Measurements from ENCODE around the gene TPK1. TPM values are rescaled to one million over a fixed set of nuclear protein-coding genes. Genes with fewer than 3 reads are reported as not detected.

TPK1 gene
- polyA plus RNA-seq (2014; cell fraction: cytosol; rRNA removed): 1.5 and 1.6 TPM in 2 replicates
- 0.46 and 0.61 TPM in 2 replicates for polyA plus RNA-seq (2014; cell fraction: nucleus; rRNA removed)

GRCh38 chr7:144835652-144836544, at the start of gene TPK1:
Gene TPK1, minus strand, starts transcription at chr7:144836053. Its CDS starts 451 bp downstream, at chr7:144835602.
- peak; percentile 88 for DNase-seq (ENCODE audit: low spot score)

- DNase-seq (ENCODE audit: low spot score): no peak
Measured at GRCh38 chr7:144885478-144885877, 49.6 kb upstream of the TPK1 start.

GRCh38 chr7:144884896-144885295, 49.0 kb upstream of the TPK1 start:
- DNase-seq (ENCODE audit: low spot score): no peak

- no peak for DNase-seq (ENCODE audit: low spot score)
Measured at GRCh38 chr7:144873316-144873845, 37.5 kb upstream of the TPK1 start.

GRCh38 chr7:144869082-144869481, 33.2 kb upstream of the TPK1 start:
- DNase-seq (ENCODE audit: low spot score): no peak

- no peak for DNase-seq (ENCODE audit: low spot score)
Measured at GRCh38 chr7:144866189-144866588, 30.3 kb upstream of the TPK1 start.

- DNase-seq (ENCODE audit: low spot score): no peak
Measured at GRCh38 chr7:144863320-144863647, 27.4 kb upstream of the TPK1 start.

- no peak for DNase-seq (ENCODE audit: low spot score)
Measured at GRCh38 chr7:144862612-144863319, 26.9 kb upstream of the TPK1 start.

- DNase-seq (ENCODE audit: low spot score): no peak
Measured at GRCh38 chr7:144859739-144860138, 23.9 kb upstream of the TPK1 start.

- no peak for DNase-seq (ENCODE audit: low spot score)
Measured at GRCh38 chr7:144857463-144857862, 21.6 kb upstream of the TPK1 start.

GRCh38 chr7:144854839-144855424, 19.1 kb upstream of the TPK1 start:
- DNase-seq (ENCODE audit: low spot score): peak; percentile 45

GRCh38 chr7:144853542-144853941, 17.7 kb upstream of the TPK1 start:
- no peak for DNase-seq (ENCODE audit: low spot score)

GRCh38 chr7:144848078-144848477, 12.2 kb upstream of the TPK1 start:
- no peak for DNase-seq (ENCODE audit: low spot score)

- no peak for DNase-seq (ENCODE audit: low spot score)
Measured at GRCh38 chr7:144842377-144842851, 6.6 kb upstream of the TPK1 start.

- no peak for DNase-seq (ENCODE audit: low spot score)
Measured at GRCh38 chr7:144836545-144836842, 641 bp upstream of the TPK1 start.

- DNase-seq (ENCODE audit: low spot score): peak; percentile 70
Measured at GRCh38 chr7:144835155-144835611, 670 bp downstream of the TPK1 start.

- DNase-seq (ENCODE audit: low spot score): no peak
Measured at GRCh38 chr7:144834641-144835144, 1.2 kb downstream of the TPK1 start.

GRCh38 chr7:144830811-144831210, 5.0 kb downstream of the TPK1 start:
- DNase-seq (ENCODE audit: low spot score): no peak

GRCh38 chr7:144830024-144830785, 5.6 kb downstream of the TPK1 start:
- no peak for DNase-seq (ENCODE audit: low spot score)

- DNase-seq (ENCODE audit: low spot score): no peak
Measured at GRCh38 chr7:144827621-144828020, 8.2 kb downstream of the TPK1 start.

- no peak for DNase-seq (ENCODE audit: low spot score)
Measured at GRCh38 chr7:144826208-144826607, 9.6 kb downstream of the TPK1 start.

Data from SK-N-DZ (cell line).